ENCODE data around the gene NLRC3.
"Not testable (repeated sequence)": the region's sequence is repeated elsewhere in the genome, so short reads cannot be mapped to it uniquely, and the experiment has no call there.

The NLRC3 gene

GRCh38 chr16:3577302-3577752, at the start of gene NLRC3:
TSS of gene NLRC3 (minus strand) at chr16:3577403. CDS start at chr16:3565036, 12,367 bp downstream.
- DNase-seq, result peak; percentile 24 to 26

GRCh38 chr16:3625911-3626732, 48.9 kb upstream of the NLRC3 start:
- no peak for DNase-seq

GRCh38 chr16:3625331-3625730, 48.1 kb upstream of the NLRC3 start:
- no peak for DNase-seq

- DNase-seq, result no peak
These were observed 46.4 kb upstream of the NLRC3 start for GRCh38 chr16:3623642-3624041.

GRCh38 chr16:3618769-3619141, 41.6 kb upstream of the NLRC3 start:
- no peak for DNase-seq

- no peak for DNase-seq
These were observed 35.6 kb upstream of the NLRC3 start for GRCh38 chr16:3612510-3613466.

- DNase-seq, result peak; percentile 80 to 84
These were observed 34.2 kb upstream of the NLRC3 start, which contains the start of gene SLX4 for GRCh38 chr16:3611146-3611975. TSS of gene SLX4 (minus strand) at chr16:3611606. CDS start at chr16:3608964, 2,642 bp downstream.

- no peak for DNase-seq
These were observed 33.5 kb upstream of the NLRC3 start for GRCh38 chr16:3610698-3611145.

- DNase-seq, result no peak
These were observed 32.9 kb upstream of the NLRC3 start for GRCh38 chr16:3609895-3610697.

GRCh38 chr16:3608976-3609375, 31.8 kb upstream of the NLRC3 start:
- DNase-seq, result not testable (repeated sequence)

- no peak for DNase-seq
These were observed 30.9 kb upstream of the NLRC3 start for GRCh38 chr16:3608069-3608468.

- no peak for DNase-seq
These were observed 30.4 kb upstream of the NLRC3 start for GRCh38 chr16:3607634-3608033.

GRCh38 chr16:3607161-3607560, 30.0 kb upstream of the NLRC3 start:
- no peak for DNase-seq

- DNase-seq, result no peak
These were observed 29.2 kb upstream of the NLRC3 start for GRCh38 chr16:3606441-3606840.

- DNase-seq, result no peak
These were observed 25.1 kb upstream of the NLRC3 start for GRCh38 chr16:3602320-3602653.

GRCh38 chr16:3601614-3602319, 24.6 kb upstream of the NLRC3 start:
- DNase-seq, result no peak

GRCh38 chr16:3599922-3600321, 22.7 kb upstream of the NLRC3 start:
- no peak for DNase-seq

- DNase-seq, result no peak
These were observed 21.9 kb upstream of the NLRC3 start for GRCh38 chr16:3599121-3599520.

- no peak for DNase-seq
These were observed 21.0 kb upstream of the NLRC3 start for GRCh38 chr16:3598236-3598635.

GRCh38 chr16:3597676-3598075, 20.5 kb upstream of the NLRC3 start:
- DNase-seq, result no peak

GRCh38 chr16:3597226-3597625, 20.0 kb upstream of the NLRC3 start:
- no peak for DNase-seq
